K562 (cell line): ENCODE results near the gene NEUROG3. TPM values are rescaled to one million over a fixed set of nuclear protein-coding genes. Genes with fewer than 3 reads are reported as not detected.

Source experiments
- ATAC-seq: fragments of 200-7000 bp; cut with Tn5 transposase; 3 replicates; pipeline ENCODE4 v1.9.1; 2020; ENCODE audit warnings: moderate library complexity
- BruUV-seq: library from RNA; stranded (reverse); fragments of 400-500 nt; replicated peaks from 2 replicates; lab custom pipeline; 2021; lab: Mats Ljungman, UMichigan
- CTCF ChIA-PET: fragments of 300-600 bp; formaldehyde crosslinking; extraction: SDS; loops from one replicate; lab custom pipeline; 2021; ENCODE audit warnings: low intra/inter-chr PET ratio; lab: Yijun Ruan, JAX
- POLR2A ChIA-PET: fragments of 300-600, 350-650 bp; sonication (Branson Sonifier 250); formaldehyde crosslinking; extraction: SDS; loops from one replicate; lab custom pipeline; 2021; ENCODE audit warnings: antibody characterized with exemption, inconsistent platforms; lab: Yijun Ruan, JAX
- DNase-seq, 4 experiments: peaks; one replicate each; pipeline versions ENCODE4 v3.0.0 to v3.0.0-alpha.2; 2011 to 2018; ENCODE audit warnings: low spot score in 3 of 4, mixed read lengths in 3 of 4; ENCODE audit errors: extremely low read depth in 1 of 4
- FAIRE-seq: peaks from 2 replicates; lab custom pipeline; 2011; peaks lifted over from hg19 to GRCh38; lab: Jason Lieb, UNC
- H2AFZ ChIP-seq: 2 replicates; pipeline ENCODE4 v1.6.0; 2011; ENCODE audit warnings: low read depth, low read length, control low read depth, inconsistent platforms
- H3K27ac ChIP-seq: fragments of 200-600 bp; 3 replicates; pipeline ENCODE4 v1.8.0; 2011; ENCODE audit warnings: low read depth, mild to moderate bottlenecking, control low read depth, inconsistent platforms, low read length, moderate library complexity, mixed read lengths; ENCODE audit errors: extremely low read depth
- H3K27me3 ChIP-seq, 2 experiments: fragments of 300-600 bp in 1 of 2; 2 replicates in 1 of 2; 3 replicates in 1 of 2; pipeline versions ENCODE4 v1.6.0 to v1.8.0; 2011; ENCODE audit warnings: inconsistent platforms in 2 of 2, low read length in 2 of 2, mild to moderate bottlenecking in 1 of 2, mixed read lengths in 1 of 2, moderate library complexity in 1 of 2; ENCODE audit not compliant: control insufficient read depth in 2 of 2, insufficient read depth in 2 of 2
- H3K36me3 ChIP-seq: fragments of 300-600 bp; 3 replicates; pipeline ENCODE4 v1.8.0; 2011; ENCODE audit warnings: mild to moderate bottlenecking, low read length, inconsistent platforms; ENCODE audit not compliant: control insufficient read depth, insufficient read depth
- H3K4me1 ChIP-seq, 2 experiments: fragments of 200-600 bp in 1 of 2; replicated peaks in 1 of 2; 2 replicates in 1 of 2; 3 replicates in 1 of 2; pipeline versions ENCODE4 v1.5.1 to v1.8.0; 2011; ENCODE audit warnings: inconsistent platforms in 2 of 2, low read length in 2 of 2, mild to moderate bottlenecking in 1 of 2, mixed read lengths in 1 of 2, moderate library complexity in 1 of 2; ENCODE audit not compliant: control insufficient read depth in 2 of 2, insufficient read depth in 2 of 2
- H3K4me2 ChIP-seq: 2 replicates; pipeline ENCODE4 v1.6.1; 2011; ENCODE audit warnings: low read length, control low read depth, inconsistent platforms, mixed read lengths; ENCODE audit not compliant: insufficient read depth
- H3K4me3 ChIP-seq: fragments of 200-600 bp; sonication (generic), shearing (Covaris generic); 2 replicates; pipeline ENCODE4 v1.5.1; 2016; ENCODE audit warnings: control low read depth, inconsistent platforms
- H3K79me2 ChIP-seq: fragments of 200-600 bp; 3 replicates; pipeline ENCODE4 v1.8.0; 2011; ENCODE audit warnings: low read length, inconsistent platforms; ENCODE audit not compliant: control insufficient read depth, insufficient read depth
- H3K9ac ChIP-seq, 2 experiments: 2 replicates each; pipeline versions ENCODE4 v1.6.0 to v1.6.1; 2011; ENCODE audit warnings: low read depth in 2 of 2, low read length in 2 of 2, control low read depth in 1 of 2, inconsistent platforms in 1 of 2, mild to moderate bottlenecking in 1 of 2, mixed read lengths in 1 of 2; ENCODE audit not compliant: insufficient read depth in 1 of 2
- H3K9me1 ChIP-seq: one replicate; pipeline ENCODE4 v1.6.0; 2011; ENCODE audit warnings: inconsistent platforms, mild to moderate bottlenecking, low read length, moderate library complexity; ENCODE audit not compliant: control insufficient read depth, insufficient read depth
- H3K9me3 ChIP-seq: replicated peaks from 2 replicates; pipeline ENCODE4 v1.5.1; 2011; ENCODE audit warnings: low read depth, low read length, inconsistent platforms; ENCODE audit not compliant: control insufficient read depth, insufficient read depth
- H4K20me1 ChIP-seq: replicated peaks from 2 replicates; pipeline ENCODE4 v1.6.1; 2011; ENCODE audit warnings: low read length, inconsistent platforms, mixed read lengths; ENCODE audit not compliant: control insufficient read depth, insufficient read depth
- BRD4 ChIP-seq: fragments of 200-600 bp; sonication (generic); IDR thresholded peaks from 2 replicates; pipeline ENCODE4 v1.6.1; 2017; ENCODE audit warnings: inconsistent platforms
- CBX1 ChIP-seq: sonication (generic); IDR thresholded peaks from 2 replicates; pipeline ENCODE4 v1.6.1; 2016; ENCODE audit warnings: antibody characterized with exemption, low read depth, mild to moderate bottlenecking
- CREB1 ChIP-seq, 2 experiments: sonication (generic) in 1 of 2; formaldehyde crosslinking in 1 of 2; IDR thresholded peaks; 2 replicates each; pipeline versions ENCODE4 v1.6.1 to v1.8.0; 2012 to 2022; ENCODE audit warnings: inconsistent platforms in 1 of 2, mild to moderate bottlenecking in 1 of 2, missing genetic modification reagents in 1 of 2, moderate library complexity in 1 of 2
- E2F5 ChIP-seq: sonication (generic); formaldehyde crosslinking; IDR thresholded peaks from 2 replicates; pipeline ENCODE4 v1.8.0; 2022; ENCODE audit warnings: mild to moderate bottlenecking, missing genetic modification reagents
- HOMEZ ChIP-seq: fragments of 250-450 bp; sonication (Bioruptor Pico); IDR thresholded peaks from 2 replicates; pipeline ENCODE4 v1.4.0; 2020; ENCODE audit warnings: mild to moderate bottlenecking, moderate library complexity
- HSF4 ChIP-seq: fragments of 250-450 bp; sonication (Bioruptor Pico); IDR thresholded peaks from 2 replicates; pipeline ENCODE4 v2.1.2; 2022; ENCODE audit warnings: mild to moderate bottlenecking, moderate library complexity, borderline replicate concordance
- KDM4B ChIP-seq, 2 experiments: fragments of 450-650 bp in 1 of 2; sonication (generic) in 1 of 2; IDR thresholded peaks; 2 replicates each; pipeline ENCODE4 v1.6.1; 2016 to 2017; ENCODE audit warnings: borderline replicate concordance in 2 of 2, antibody characterized with exemption in 1 of 2, low read depth in 1 of 2, mild to moderate bottlenecking in 1 of 2
- LCOR ChIP-seq: sonication (generic); formaldehyde crosslinking; IDR thresholded peaks from 2 replicates; pipeline ENCODE4 v1.8.0; 2022; ENCODE audit warnings: mild to moderate bottlenecking, missing genetic modification reagents
- MAFK ChIP-seq: IDR thresholded peaks from 2 replicates; pipeline ENCODE4 v1.6.1; 2011; ENCODE audit warnings: low read length, improper control_type of control experiment
- MEF2D ChIP-seq: conservative IDR thresholded peaks from 2 replicates; pipeline ENCODE4 v1.6.1; 2016; ENCODE audit warnings: low read depth, missing genetic modification characterization, missing compliant biosample characterization
- MTF1 ChIP-seq: fragments of 250-450 bp; sonication (Bioruptor Pico); IDR thresholded peaks from 2 replicates; pipeline ENCODE4 v1.9.0; 2021; ENCODE audit warnings: moderate library complexity, mild to moderate bottlenecking, inconsistent platforms, borderline replicate concordance
- TEAD2 ChIP-seq: fragments of 450-650 bp; IDR thresholded peaks from 2 replicates; pipeline ENCODE4 v1.6.1; 2016; ENCODE audit warnings: missing genetic modification characterization, control low read depth, missing compliant biosample characterization
- ZNF507 ChIP-seq: conservative IDR thresholded peaks from 2 replicates; pipeline ENCODE4 v1.6.1; 2017; ENCODE audit warnings: missing genetic modification characterization, missing compliant biosample characterization
- ZNF668 ChIP-seq: fragments of 250-450 bp; sonication (Bioruptor Pico); IDR thresholded peaks from 2 replicates; pipeline ENCODE4 v1.8.0; 2022; ENCODE audit warnings: mild to moderate bottlenecking, inconsistent platforms
- WGBS: fragments of 100-300 bp; shearing (Covaris generic); methylation state at CpG from one replicate; pipeline ENCODE4 v1.1.6; 2016; ENCODE audit warnings: low coverage, mixed read lengths; ENCODE audit not compliant: insufficient coverage; ENCODE audit errors: missing lambda C conversion rate; 5-methylcytosine and 5-hydroxymethylcytosine counted together
- in situ Hi-C: fragments of 300-500 bp; cut with MboI; formaldehyde crosslinking; loops from 4 replicates; pipeline ENCODE4 v1.15.0; 2018; ENCODE audit warnings: inconsistent platforms, mixed read lengths
- intact Hi-C: fragments of 100-400 bp; cut with micrococcal nuclease; formaldehyde crosslinking; loops from 2 replicates; pipeline ENCODE4 v1.14.2; 2022
- polyA plus RNA-seq, 8 experiments: library from polyadenylated mRNA; depleted of rRNA in 4 of 8; stranded (reverse) in 5 of 8; unstranded in 3 of 8; fragments of >200 nt; fragmentation: Nextera tagmentation in 2 of 8; fragmentation: Illumina TruSeq in 1 of 8; extraction: Ambion mirVana in 2 of 8; extraction: Trizol in 1 of 8; gene quantifications; 2 replicates each; pipeline versions ENCODE4 v1.2.1 to v1.2.3, GENCODE V29; 2011 to 2014; ENCODE audit warnings: inconsistent platforms in 1 of 8, missing spikeins in 1 of 8
- total RNA-seq, 7 experiments: library from RNA; depleted of rRNA in 6 of 7; stranded (reverse); fragments of >200 nt in 6 of 7; fragmentation: Illumina TruSeq in 2 of 7; extraction: Trizol in 2 of 7; gene quantifications; 2 replicates each; pipeline versions ENCODE4 v1.2.1 to v1.2.3, GENCODE V29; 2011 to 2021; ENCODE audit warnings: low replicate concordance in 1 of 7

NEUROG3 gene
- total and polyA plus RNA-seq, 9 of the 15 experiments (the other 6 are each of a cell fraction or from before 2014, with no cell fraction given) = not detected

- H3K36me3 ChIP-seq = no peaks in the 10 kb centered on the region
- TF ChIP-seq HSF4 (CRISPR knock-in tag) = no peak
- TF ChIP-seq HOMEZ (CRISPR knock-in tag) = no peak
- no peak for TF ChIP-seq ZNF668 (CRISPR knock-in tag)
- no peak for TF ChIP-seq LCOR (CRISPR knock-in tag)
- TF ChIP-seq MEF2D = no peak
- TF ChIP-seq TEAD2 (tag) = no peak
- TF ChIP-seq MTF1 (CRISPR knock-in tag) = no peak
- TF ChIP-seq MAFK = no peak
- TF ChIP-seq ZNF507 (tag) = no peak
- TF ChIP-seq CREB1 (IDR thresholded peaks at IDR 0.05) = no peak
- TF ChIP-seq CREB1 (CRISPR knock-in tag; IDR thresholded peaks at IDR 0.05) = no peak
- TF ChIP-seq BRD4 = no peak
- no peak for TF ChIP-seq CBX1
- TF ChIP-seq E2F5 (CRISPR knock-in tag) = no peak
- no peak for TF ChIP-seq KDM4B (IDR thresholded peaks at IDR 0.05; ENCODE audit: borderline replicate concordance in 2 of 2, low read depth in 1 of 2)
- H3K79me2 ChIP-seq = no peaks in the 10 kb centered on the region
- POLR2A ChIA-PET = interaction anchor here (1.0 kb wide), 1 partner anchor 34 kb away, joined by 3 read pairs; no protein-coding TSS in a partner anchor
- no peak overlapping the region for H2AFZ ChIP-seq
- H3K9me3 ChIP-seq = no peaks in the 10 kb centered on the region
- no peak overlapping the region for H3K9ac ChIP-seq
- 1% methylated on average over 3 of the region's 3 CpGs for WGBS
- intact Hi-C loops (no loop called here), in situ Hi-C loops (no loop called here)
- H3K27ac ChIP-seq = no peak overlapping the region
- CTCF ChIA-PET = no interaction called here
- no peak for FAIRE-seq
- no peaks in the 10 kb centered on the region for H3K9me1 ChIP-seq
- no peaks in the 10 kb centered on the region for H4K20me1 ChIP-seq
- DNase-seq = no peak
- H3K27me3 ChIP-seq = peaks cover 0 to 6% of the 10 kb centered on the region in 2 experiments; a peak in 2 of 5 replicates
- H3K4me3 ChIP-seq = no peak overlapping the region
- no peak for ATAC-seq
- no TSS peak for BruUV-seq
- no peaks in the 10 kb centered on the region for H3K4me1 ChIP-seq
- H3K4me2 ChIP-seq = no peak overlapping the region
These were observed 39.6 kb downstream of the NEUROG3 start for GRCh38 chr10:69533658-69534057.
